Measurements from ENCODE around the gene GNAS. TPM values are rescaled to one million over a fixed set of nuclear protein-coding genes. Genes with fewer than 3 reads are reported as not detected.

The GNAS gene
- polyA plus RNA-seq, 10 donors = 3,040 to 3,735 (median 3,379) TPM

- DNase-seq = no peak
These were observed 1.1 kb upstream of the GNAS start for GRCh38 chr20:58851221-58851968.

GRCh38 chr20:58851969-58852458 is 502 bp upstream of the GNAS start:
- DNase-seq = no peak

GRCh38 chr20:58853466-58853865 is 950 bp downstream of the GNAS start:
- no peak for DNase-seq

- DNase-seq = no peak
These were observed 1.6 kb downstream of the GNAS start for GRCh38 chr20:58853976-58854637.

- DNase-seq = peak in 1 of 3 donors; percentile 67
These were observed 2.3 kb downstream of the GNAS start for GRCh38 chr20:58854638-58855471.

- no peak for DNase-seq
These were observed 3.2 kb downstream of the GNAS start for GRCh38 chr20:58855506-58856389.

GRCh38 chr20:58863044-58863790 is 10.7 kb downstream of the GNAS start:
- DNase-seq = no peak

GRCh38 chr20:58864346-58864745 is 11.8 kb downstream of the GNAS start:
- DNase-seq = no peak

GRCh38 chr20:58865843-58866242 is 13.3 kb downstream of the GNAS start:
- no peak for DNase-seq

- no peak for DNase-seq
These were observed 14.7 kb downstream of the GNAS start for GRCh38 chr20:58867211-58867610.

- DNase-seq = no peak
These were observed 16.3 kb downstream of the GNAS start for GRCh38 chr20:58868795-58869194.

- no peak for DNase-seq
These were observed 17.2 kb downstream of the GNAS start for GRCh38 chr20:58869662-58870227.

- DNase-seq = peak in 2 of 3 donors; percentile 77 to 84
These were observed 17.9 kb downstream of the GNAS start for GRCh38 chr20:58870293-58871014.

GRCh38 chr20:58871533-58872102 is 19.1 kb downstream of the GNAS start:
- no peak for DNase-seq

GRCh38 chr20:58874469-58874868 is 22.0 kb downstream of the GNAS start:
- DNase-seq = no peak

- no peak for DNase-seq
These were observed 22.6 kb downstream of the GNAS start for GRCh38 chr20:58875111-58875510.

GRCh38 chr20:58875541-58876134 is 23.1 kb downstream of the GNAS start:
- DNase-seq = no peak

- no peak for DNase-seq
These were observed 23.9 kb downstream of the GNAS start for GRCh38 chr20:58876437-58876836.

Data from muscle of back (tissue), 11 donors.